SHP77 (cell line): ENCODE results near the gene SHISA7.
"Not testable (repeated sequence)": the region's sequence is repeated elsewhere in the genome, so short reads cannot be mapped to it uniquely, and the experiment has no call there.

Source experiments
- DNase-seq, 2 experiments: peaks; one replicate each; lab custom pipeline; 2025; lab: John Stamatoyannopoulos, UW

The SHISA7 gene

GRCh38 chr19:55447421-55448174, 4.5 kb upstream of the SHISA7 start:
- peak; percentile 20 to 31 for DNase-seq

DNA sequence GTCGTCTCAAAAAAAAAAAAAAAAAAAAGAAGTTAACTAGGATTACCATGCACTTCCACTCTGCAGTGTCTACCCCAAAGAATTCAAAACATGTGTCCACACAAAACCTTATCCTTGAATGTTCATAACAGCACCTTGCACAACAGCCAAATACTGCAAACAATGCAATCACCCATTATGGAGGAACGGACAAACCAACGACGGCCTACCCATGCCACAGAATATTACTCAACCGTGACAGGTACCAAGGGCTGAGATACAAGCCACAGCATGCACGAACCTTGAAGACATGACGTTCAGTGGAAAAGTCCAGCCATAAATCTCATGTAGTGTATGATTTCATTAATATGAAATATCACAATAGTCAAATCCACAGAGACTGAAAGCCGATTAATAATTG, 3.0 kb upstream of the SHISA7 start:
- no peak for DNase-seq

- no peak for DNase-seq
These were observed 1.5 kb upstream of the SHISA7 start for GRCh38 chr19:55444646-55445045.

DNA sequence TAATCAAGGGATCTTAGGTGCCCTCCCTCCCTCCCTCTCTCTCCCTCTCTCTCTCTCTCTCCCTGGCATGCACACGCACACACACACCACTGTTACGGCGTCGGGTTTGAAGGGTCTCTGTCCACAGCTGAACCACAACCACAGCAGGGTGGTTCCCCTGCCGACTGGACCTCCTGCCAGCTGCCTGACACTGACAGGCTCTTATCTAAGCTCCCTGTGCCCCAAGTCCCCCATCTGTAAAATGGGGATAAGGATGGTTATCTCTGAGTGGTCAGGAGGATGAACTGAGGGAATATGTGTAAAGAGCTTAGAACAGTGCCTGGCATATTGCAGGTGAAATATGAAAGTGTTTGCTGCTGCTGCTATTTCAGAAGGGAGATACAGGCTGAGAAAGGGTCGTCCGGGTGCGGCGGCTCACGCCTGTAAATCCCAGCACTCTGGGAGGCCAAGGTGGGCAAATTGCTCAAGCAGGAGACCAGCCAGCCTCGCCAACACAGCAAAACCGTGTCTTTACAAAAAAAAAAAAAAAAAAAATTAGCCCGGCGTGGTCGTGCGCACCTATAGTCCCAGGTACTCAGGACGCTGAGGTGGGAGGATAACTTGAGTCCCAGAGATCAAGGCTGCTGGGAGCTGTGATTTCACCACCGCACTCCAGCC, 852 bp upstream of the SHISA7 start:
- DNase-seq: no peak

DNA sequence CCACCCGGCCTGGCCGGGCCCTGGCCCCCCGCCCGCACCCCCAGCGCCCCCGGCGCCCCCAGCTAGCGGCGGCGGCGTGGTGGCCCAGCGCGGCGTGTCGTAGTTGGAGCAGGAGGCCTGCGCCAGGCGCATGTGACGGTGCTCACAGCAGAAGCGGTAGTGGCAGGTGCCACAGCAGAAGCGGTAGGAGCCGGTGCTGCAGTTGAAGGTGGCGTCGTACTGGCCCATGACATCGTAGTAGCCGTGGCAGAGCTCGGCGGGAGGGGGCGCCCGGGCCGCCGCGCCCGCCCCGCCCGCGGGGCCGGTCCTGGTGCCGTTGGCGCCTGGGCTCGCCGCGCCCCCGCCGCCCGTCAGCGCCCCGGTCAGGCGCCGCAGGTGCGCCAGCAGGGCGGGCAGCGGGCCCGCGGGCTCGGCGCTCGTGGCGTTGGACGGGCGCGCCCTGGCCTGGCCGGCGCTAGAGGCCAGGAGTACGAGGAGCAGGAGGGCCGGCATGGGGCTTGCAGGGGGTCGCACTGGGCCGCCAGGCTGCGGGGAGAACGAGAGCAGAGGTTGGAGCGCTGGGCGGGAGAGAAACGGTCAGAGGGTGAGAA, 633 bp downstream of the SHISA7 start:
- DNase-seq: peak in 1 of 2 experiments; percentile 7

GRCh38 chr19:55441692-55442321, 1.3 kb downstream of the SHISA7 start:
- DNase-seq: no peak

GRCh38 chr19:55441319-55441691, 1.8 kb downstream of the SHISA7 start:
- no peak for DNase-seq

- DNase-seq: no peak
These were observed 2.5 kb downstream of the SHISA7 start for GRCh38 chr19:55440411-55441105.

- no peak for DNase-seq
These were observed 4.0 kb downstream of the SHISA7 start for GRCh38 chr19:55439052-55439451.

- peak; percentile 32 to 58 for DNase-seq
These were observed 5.7 kb downstream of the SHISA7 start for GRCh38 chr19:55437410-55437809.

DNA sequence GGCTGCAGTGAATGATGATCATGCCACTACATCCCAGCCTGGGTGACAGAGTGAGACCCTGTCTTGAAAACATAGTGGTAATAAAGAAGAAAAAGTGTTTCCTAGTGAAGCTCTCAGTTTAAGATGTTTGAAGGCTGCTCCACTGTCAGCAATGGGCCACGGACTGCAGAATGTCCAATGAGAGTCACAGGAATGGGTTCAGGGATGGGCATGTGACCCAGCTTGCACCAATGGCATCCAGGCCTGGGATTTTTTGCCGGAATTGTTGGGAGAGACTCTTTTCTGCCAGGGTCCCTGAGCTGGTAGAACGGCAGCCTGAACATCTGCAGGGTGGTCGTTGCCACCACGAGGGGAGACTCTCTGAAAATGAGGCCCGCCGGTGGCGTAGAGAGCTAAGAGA, 6.3 kb downstream of the SHISA7 start:
- DNase-seq: no peak

DNA sequence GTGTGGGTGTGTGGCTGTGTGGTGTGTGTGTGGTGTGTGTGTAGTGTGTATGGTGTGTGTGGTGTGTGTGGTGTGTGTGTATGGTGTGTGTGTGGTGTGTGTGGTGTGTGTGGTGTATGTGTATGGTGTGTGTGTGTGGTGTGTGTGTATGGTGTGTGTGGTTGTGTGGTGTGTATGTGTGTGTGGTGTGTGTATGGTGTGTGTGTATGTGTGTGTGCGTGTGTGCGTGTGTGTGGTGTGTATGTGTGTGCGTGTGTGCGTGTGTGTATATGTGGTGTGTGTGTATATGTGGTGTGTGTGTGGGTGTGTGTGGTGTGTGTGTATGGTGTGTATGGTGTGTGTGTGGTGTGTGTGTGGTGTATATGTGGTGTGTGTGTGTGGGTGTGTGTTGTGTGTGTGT, 8.1 kb downstream of the SHISA7 start:
- DNase-seq: no peak

GRCh38 chr19:55434356-55434919, 8.7 kb downstream of the SHISA7 start:
- no peak for DNase-seq

- DNase-seq: no peak
These were observed 9.8 kb downstream of the SHISA7 start for GRCh38 chr19:55433292-55433691.

GRCh38 chr19:55432241-55432959, 10.7 kb downstream of the SHISA7 start:
- DNase-seq: no peak

DNA sequence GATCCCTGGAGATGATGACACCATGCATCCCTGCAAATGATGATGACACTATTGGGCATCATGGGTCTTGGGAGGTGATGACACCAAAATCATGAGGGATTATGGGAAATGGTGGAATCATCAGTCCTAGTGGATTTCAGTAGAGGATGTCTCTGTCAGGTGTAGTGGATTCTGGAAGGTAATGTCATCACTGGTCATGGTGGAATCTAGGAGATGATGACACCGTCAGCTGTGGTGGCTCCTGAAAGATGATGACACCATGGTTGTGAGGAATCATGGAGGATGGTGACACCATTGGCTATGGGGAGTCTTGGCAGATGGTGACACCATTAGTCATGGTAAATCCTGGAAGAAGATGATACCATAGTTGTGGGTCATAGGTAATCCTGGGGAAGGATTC, 11.9 kb downstream of the SHISA7 start:
- DNase-seq: no peak

- no peak for DNase-seq
These were observed 17.1 kb downstream of the SHISA7 start for GRCh38 chr19:55426042-55426441.

DNA sequence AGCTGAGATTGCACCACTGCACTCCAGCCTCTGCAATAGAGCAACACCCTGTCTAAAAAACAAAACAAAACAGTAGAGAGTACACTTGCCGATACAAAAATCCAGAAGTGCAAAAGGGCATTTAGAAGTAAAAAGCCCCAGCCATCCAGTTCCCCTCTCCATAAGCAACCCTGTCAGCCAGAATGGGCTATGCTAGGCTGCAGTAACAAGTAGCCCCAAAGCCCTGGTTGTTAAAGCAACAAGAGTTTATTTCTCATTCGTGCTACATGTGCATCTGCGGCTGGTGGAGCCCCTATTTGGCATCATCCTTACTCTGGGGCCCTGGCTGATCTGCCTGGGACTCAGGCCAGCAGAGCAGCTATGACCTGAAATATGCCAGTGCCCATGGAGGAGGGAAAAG, 18.6 kb downstream of the SHISA7 start:
- no peak for DNase-seq

- DNase-seq: no peak
These were observed 19.7 kb downstream of the SHISA7 start for GRCh38 chr19:55423225-55424005.

- not testable (repeated sequence) for DNase-seq
These were observed 21.8 kb downstream of the SHISA7 start for GRCh38 chr19:55421281-55421680.
